ENCODE results near the gene GRK1. TPM values are rescaled to one million over a fixed set of nuclear protein-coding genes. Genes with fewer than 3 reads are reported as not detected.
"Not testable (repeated sequence)": the region's sequence is repeated elsewhere in the genome, so short reads cannot be mapped to it uniquely, and the experiment has no call there.

Gene GRK1
- total and polyA plus RNA-seq, 2 of the 13 experiments (the other 11 are each of a cell fraction or from before 2014, with no cell fraction given): 0.07 to 0.12 TPM

- Histone ChIP-seq H2AFZ (ENCODE audit: low read length) (no peak overlapping the region), H3K27me3 (ENCODE audit: control insufficient read depth in 1 of 2, insufficient read depth in 2 of 2, low read length in 2 of 2) (no peaks in the 10 kb centered on the region), H3K4me2 (ENCODE audit: low read depth, low read length) (no peak overlapping the region), H3K9ac (ENCODE audit: insufficient read depth, low read depth, low read length) (no peak overlapping the region), H3K9me3 (ENCODE audit: low read length) (no peaks in the 10 kb centered on the region), H4K20me1 (ENCODE audit: insufficient read depth, low read length) (no peaks in the 10 kb centered on the region), H3K4me1 (ENCODE audit: insufficient read depth, low read length) (no peaks in the 10 kb centered on the region), H3K36me3 (replicated peaks in 1 of 2; ENCODE audit: control insufficient read depth in 1 of 2, insufficient read depth in 2 of 2, low read length in 2 of 2) (peaks cover 15 to 44% of the 10 kb centered on the region in 2 experiments), H3K79me2 (ENCODE audit: insufficient read depth, low read length) (peaks cover under 1% of the 10 kb centered on the region), H3K27ac (ENCODE audit: extremely low read length, insufficient read depth, low read length) (no peak overlapping the region), H3K4me3 (replicated peaks in 1 of 3; ENCODE audit: insufficient read depth in 1 of 3, low read depth in 2 of 3, low read length in 3 of 3) (no peak overlapping the region)
- 100% methylated on average over 3 of the region's 20 CpGs for WGBS (ENCODE audit: low lambda C conversion rate)
- in situ Hi-C loops (cut with HindIII; ENCODE audit: extremely low pct_ligation_motif_present, low pct_unique_long_range_greater_than_20kb) (no loop called here), intact Hi-C loops (cut with micrococcal nuclease; ENCODE audit: unreplicated experiment) (no loop called here)
- DNase-seq (ENCODE audit: low spot score) (no peak), ATAC-seq (no peak; the same call in 1 of the 3 replicates), FAIRE-seq (no peak)
- TF ChIP-seq SIN3A (IDR thresholded peaks at IDR 0.05; ENCODE audit: borderline replicate concordance, low read depth, low read length) (no peak), AGO2 (optimal IDR thresholded peaks at IDR 0.05; ENCODE audit: low read depth, low read length) (peak; percentile 36)
- BruUV-seq (replicated peaks): no TSS peak
- POLR2A ChIA-PET: no interaction called here
- CTCF ChIA-PET (ENCODE audit: low intra/inter-chr PET ratio, low total read pairs): no interaction called here
These were observed 43.4 kb upstream of the GRK1 start for GRCh38 chr13:113623491-113624234.

- no peak for DNase-seq (ENCODE audit: low spot score)
- H2AFZ ChIP-seq (ENCODE audit: low read length): no peak overlapping the region
- BruUV-seq (replicated peaks): no TSS peak
- no peaks in the 10 kb centered on the region for H3K4me1 ChIP-seq (ENCODE audit: insufficient read depth, low read length)
- 97% methylated on average over 9 of the region's 9 CpGs for WGBS (ENCODE audit: low lambda C conversion rate)
- CTCF ChIA-PET (ENCODE audit: low intra/inter-chr PET ratio, low total read pairs): no interaction called here
- no peak for FAIRE-seq
- no peak overlapping the region for H3K4me2 ChIP-seq (ENCODE audit: low read depth, low read length)
- intact Hi-C loops (cut with micrococcal nuclease; ENCODE audit: unreplicated experiment): no loop called here
- H3K4me3 ChIP-seq (replicated peaks in 1 of 3; ENCODE audit: insufficient read depth in 1 of 3, low read depth in 2 of 3, low read length in 3 of 3): no peak overlapping the region
- H3K79me2 ChIP-seq (ENCODE audit: insufficient read depth, low read length): peaks cover 1% of the 10 kb centered on the region
- H3K27me3 ChIP-seq (ENCODE audit: control insufficient read depth in 1 of 2, insufficient read depth in 2 of 2, low read length in 2 of 2): no peaks in the 10 kb centered on the region
- TF ChIP-seq RARA (CRISPR knock-in tag; IDR thresholded peaks at IDR 0.05): no peak
- TF ChIP-seq ZBTB43 (CRISPR knock-in tag; conservative IDR thresholded peaks at IDR 0.05): no peak
- TF ChIP-seq ISL2 (CRISPR knock-in tag; IDR thresholded peaks at IDR 0.05): no peak
- H3K36me3 ChIP-seq (replicated peaks in 1 of 2; ENCODE audit: control insufficient read depth in 1 of 2, insufficient read depth in 2 of 2, low read length in 2 of 2): peaks cover 15 to 47% of the 10 kb centered on the region in 2 experiments
- H3K27ac ChIP-seq (ENCODE audit: extremely low read length, insufficient read depth, low read length): no peak overlapping the region
- no peaks in the 10 kb centered on the region for H4K20me1 ChIP-seq (ENCODE audit: insufficient read depth, low read length)
- in situ Hi-C loops (cut with HindIII; ENCODE audit: extremely low pct_ligation_motif_present, low pct_unique_long_range_greater_than_20kb): no loop called here
- POLR2A ChIA-PET: no interaction called here
- no peak overlapping the region for H3K9ac ChIP-seq (ENCODE audit: insufficient read depth, low read depth, low read length)
- no peak for ATAC-seq
- H3K9me3 ChIP-seq (ENCODE audit: low read length): no peaks in the 10 kb centered on the region
These were observed 42.8 kb upstream of the GRK1 start for GRCh38 chr13:113624235-113624587.

- H3K4me1 ChIP-seq (ENCODE audit: insufficient read depth, low read length); ATAC-seq; H2AFZ ChIP-seq (ENCODE audit: low read length); POLR2A ChIA-PET; H3K4me2 ChIP-seq (ENCODE audit: low read depth, low read length); in situ Hi-C loops (cut with HindIII; ENCODE audit: extremely low pct_ligation_motif_present, low pct_unique_long_range_greater_than_20kb); H3K9ac ChIP-seq (ENCODE audit: insufficient read depth, low read depth, low read length); CTCF ChIA-PET (ENCODE audit: low intra/inter-chr PET ratio, low total read pairs); FAIRE-seq; H4K20me1 ChIP-seq (ENCODE audit: insufficient read depth, low read length); DNase-seq (ENCODE audit: low spot score); H3K27ac ChIP-seq (ENCODE audit: extremely low read length, insufficient read depth, low read length); H3K79me2 ChIP-seq (ENCODE audit: insufficient read depth, low read length); H3K9me3 ChIP-seq (ENCODE audit: low read length); BruUV-seq (replicated peaks); intact Hi-C loops (cut with micrococcal nuclease; ENCODE audit: unreplicated experiment); H3K27me3 ChIP-seq (ENCODE audit: control insufficient read depth in 1 of 2, insufficient read depth in 2 of 2, low read length in 2 of 2); H3K4me3 ChIP-seq (replicated peaks in 1 of 3; ENCODE audit: insufficient read depth in 1 of 3, low read depth in 2 of 3, low read length in 3 of 3): not testable (repeated sequence)
- H3K36me3 ChIP-seq (replicated peaks in 1 of 2; ENCODE audit: control insufficient read depth in 1 of 2, insufficient read depth in 2 of 2, low read length in 2 of 2): peaks cover 18 to 49% of the 10 kb centered on the region in 2 experiments
- 97% methylated on average over 14 of the region's 14 CpGs for WGBS (ENCODE audit: low lambda C conversion rate)
These were observed 42.2 kb upstream of the GRK1 start for GRCh38 chr13:113624640-113625304.

All from HepG2 (cell line).